K562 (cell line): Measurements from ENCODE around the gene OR13C8. TPM values are rescaled to one million over a fixed set of nuclear protein-coding genes. Genes with fewer than 3 reads are reported as not detected.

Source experiments
- ATAC-seq: fragments of 200-7000 bp; cut with Tn5 transposase; 3 replicates; pipeline ENCODE4 v1.9.1; 2020; ENCODE audit warnings: moderate library complexity
- BruUV-seq: library from RNA; stranded (reverse); fragments of 400-500 nt; replicated peaks from 2 replicates; lab custom pipeline; 2021; lab: Mats Ljungman, UMichigan
- CTCF ChIA-PET: fragments of 300-600 bp; formaldehyde crosslinking; extraction: SDS; loops from one replicate; lab custom pipeline; 2021; ENCODE audit warnings: low intra/inter-chr PET ratio; lab: Yijun Ruan, JAX
- POLR2A ChIA-PET: fragments of 300-600, 350-650 bp; sonication (Branson Sonifier 250); formaldehyde crosslinking; extraction: SDS; loops from one replicate; lab custom pipeline; 2021; ENCODE audit warnings: antibody characterized with exemption, inconsistent platforms; lab: Yijun Ruan, JAX
- DNase-seq, 4 experiments: peaks; one replicate each; pipeline versions ENCODE4 v3.0.0 to v3.0.0-alpha.2; 2011 to 2018; ENCODE audit warnings: low spot score in 3 of 4, mixed read lengths in 3 of 4; ENCODE audit errors: extremely low read depth in 1 of 4
- FAIRE-seq: peaks from 2 replicates; lab custom pipeline; 2011; peaks lifted over from hg19 to GRCh38; lab: Jason Lieb, UNC
- H2AFZ ChIP-seq: 2 replicates; pipeline ENCODE4 v1.6.0; 2011; ENCODE audit warnings: low read depth, low read length, control low read depth, inconsistent platforms
- H3K27ac ChIP-seq: fragments of 200-600 bp; 3 replicates; pipeline ENCODE4 v1.8.0; 2011; ENCODE audit warnings: low read depth, mild to moderate bottlenecking, control low read depth, inconsistent platforms, low read length, moderate library complexity, mixed read lengths; ENCODE audit errors: extremely low read depth
- H3K27me3 ChIP-seq, 2 experiments: fragments of 300-600 bp in 1 of 2; 2 replicates in 1 of 2; 3 replicates in 1 of 2; pipeline versions ENCODE4 v1.6.0 to v1.8.0; 2011; ENCODE audit warnings: inconsistent platforms in 2 of 2, low read length in 2 of 2, mild to moderate bottlenecking in 1 of 2, mixed read lengths in 1 of 2, moderate library complexity in 1 of 2; ENCODE audit not compliant: control insufficient read depth in 2 of 2, insufficient read depth in 2 of 2
- H3K36me3 ChIP-seq: fragments of 300-600 bp; 3 replicates; pipeline ENCODE4 v1.8.0; 2011; ENCODE audit warnings: mild to moderate bottlenecking, low read length, inconsistent platforms; ENCODE audit not compliant: control insufficient read depth, insufficient read depth
- H3K4me1 ChIP-seq, 2 experiments: fragments of 200-600 bp in 1 of 2; replicated peaks in 1 of 2; 2 replicates in 1 of 2; 3 replicates in 1 of 2; pipeline versions ENCODE4 v1.5.1 to v1.8.0; 2011; ENCODE audit warnings: inconsistent platforms in 2 of 2, low read length in 2 of 2, mild to moderate bottlenecking in 1 of 2, mixed read lengths in 1 of 2, moderate library complexity in 1 of 2; ENCODE audit not compliant: control insufficient read depth in 2 of 2, insufficient read depth in 2 of 2
- H3K4me2 ChIP-seq: 2 replicates; pipeline ENCODE4 v1.6.1; 2011; ENCODE audit warnings: low read length, control low read depth, inconsistent platforms, mixed read lengths; ENCODE audit not compliant: insufficient read depth
- H3K4me3 ChIP-seq: fragments of 200-600 bp; sonication (generic), shearing (Covaris generic); 2 replicates; pipeline ENCODE4 v1.5.1; 2016; ENCODE audit warnings: control low read depth, inconsistent platforms
- H3K79me2 ChIP-seq: fragments of 200-600 bp; 3 replicates; pipeline ENCODE4 v1.8.0; 2011; ENCODE audit warnings: low read length, inconsistent platforms; ENCODE audit not compliant: control insufficient read depth, insufficient read depth
- H3K9ac ChIP-seq, 2 experiments: 2 replicates each; pipeline versions ENCODE4 v1.6.0 to v1.6.1; 2011; ENCODE audit warnings: low read depth in 2 of 2, low read length in 2 of 2, control low read depth in 1 of 2, inconsistent platforms in 1 of 2, mild to moderate bottlenecking in 1 of 2, mixed read lengths in 1 of 2; ENCODE audit not compliant: insufficient read depth in 1 of 2
- H3K9me1 ChIP-seq: one replicate; pipeline ENCODE4 v1.6.0; 2011; ENCODE audit warnings: inconsistent platforms, mild to moderate bottlenecking, low read length, moderate library complexity; ENCODE audit not compliant: control insufficient read depth, insufficient read depth
- H3K9me3 ChIP-seq: replicated peaks from 2 replicates; pipeline ENCODE4 v1.5.1; 2011; ENCODE audit warnings: low read depth, low read length, inconsistent platforms; ENCODE audit not compliant: control insufficient read depth, insufficient read depth
- H4K20me1 ChIP-seq: replicated peaks from 2 replicates; pipeline ENCODE4 v1.6.1; 2011; ENCODE audit warnings: low read length, inconsistent platforms, mixed read lengths; ENCODE audit not compliant: control insufficient read depth, insufficient read depth
- BCL6 ChIP-seq: fragments of 250-450 bp; sonication (Bioruptor Pico); IDR thresholded peaks from 2 replicates; pipeline ENCODE4 v1.4.0; 2020
- FOXO4 ChIP-seq: fragments of 450-650 bp; formaldehyde crosslinking; IDR thresholded peaks from 2 replicates; pipeline ENCODE4 v1.4.0; 2020; ENCODE audit warnings: mild to moderate bottlenecking, moderate library complexity
- NCOA1 ChIP-seq: fragments of 450-650 bp; IDR thresholded peaks from 2 replicates; pipeline ENCODE4 v1.6.1; 2016; ENCODE audit warnings: low read depth
- NR2F6 ChIP-seq: fragments of 450-650 bp; formaldehyde crosslinking; IDR thresholded peaks from 2 replicates; pipeline ENCODE4 v1.4.0; 2020; ENCODE audit warnings: mild to moderate bottlenecking
- PHTF2 ChIP-seq: fragments of 250-450 bp; sonication (Bioruptor Pico); IDR thresholded peaks from 2 replicates; pipeline ENCODE4 v1.5.0; 2021; ENCODE audit warnings: mild to moderate bottlenecking
- SMARCA5 ChIP-seq: fragments of 450-650 bp; IDR thresholded peaks from 2 replicates; pipeline ENCODE4 v1.6.1; 2016
- SMARCC2 ChIP-seq: fragments of 450-650 bp; IDR thresholded peaks from 2 replicates; pipeline ENCODE4 v1.6.1; 2017; ENCODE audit warnings: antibody characterized with exemption, moderate library complexity, mild to moderate bottlenecking, low read depth
- TRIM24 ChIP-seq, 2 experiments: fragments of 450-650 bp; IDR thresholded peaks; 2 replicates each; pipeline ENCODE4 v1.6.1; 2016
- TRIM28 ChIP-seq: fragments of 450-650 bp; IDR thresholded peaks from 2 replicates; pipeline ENCODE4 v1.6.1; 2017
- ZNF239 ChIP-seq: fragments of 250-450 bp; sonication (Bioruptor Pico); IDR thresholded peaks from 2 replicates; pipeline ENCODE4 v1.4.0; 2020; ENCODE audit warnings: mild to moderate bottlenecking
- ZNF431 ChIP-seq: sonication (generic); formaldehyde crosslinking; IDR thresholded peaks from 2 replicates; pipeline ENCODE4 v1.8.0; 2022; ENCODE audit warnings: mild to moderate bottlenecking, missing genetic modification reagents
- whole genome bisulfite sequencing: fragments of 100-300 bp; shearing (Covaris generic); methylation state at CpG from one replicate; pipeline ENCODE4 v1.1.6; 2016; ENCODE audit warnings: low coverage, mixed read lengths; ENCODE audit not compliant: insufficient coverage; ENCODE audit errors: missing lambda C conversion rate; 5-methylcytosine and 5-hydroxymethylcytosine counted together
- in situ Hi-C: fragments of 300-500 bp; cut with MboI; formaldehyde crosslinking; loops from 4 replicates; pipeline ENCODE4 v1.15.0; 2018; ENCODE audit warnings: inconsistent platforms, mixed read lengths
- intact Hi-C: fragments of 100-400 bp; cut with micrococcal nuclease; formaldehyde crosslinking; loops from 2 replicates; pipeline ENCODE4 v1.14.2; 2022
- polyA plus RNA-seq, 8 experiments: library from polyadenylated mRNA; depleted of rRNA in 4 of 8; stranded (reverse) in 5 of 8; unstranded in 3 of 8; fragments of >200 nt; fragmentation: Nextera tagmentation in 2 of 8; fragmentation: Illumina TruSeq in 1 of 8; extraction: Ambion mirVana in 2 of 8; extraction: Trizol in 1 of 8; gene quantifications; 2 replicates each; pipeline versions ENCODE4 v1.2.1 to v1.2.3, GENCODE V29; 2011 to 2014; ENCODE audit warnings: inconsistent platforms in 1 of 8, missing spikeins in 1 of 8
- total RNA-seq, 7 experiments: library from RNA; depleted of rRNA in 6 of 7; stranded (reverse); fragments of >200 nt in 6 of 7; fragmentation: Illumina TruSeq in 2 of 7; extraction: Trizol in 2 of 7; gene quantifications; 2 replicates each; pipeline versions ENCODE4 v1.2.1 to v1.2.3, GENCODE V29; 2011 to 2021; ENCODE audit warnings: low replicate concordance in 1 of 7
- TF ChIP-seq, protein P1 (sequence below): fragments of 450-650 bp; IDR thresholded peaks from 2 replicates; pipeline ENCODE4 v1.6.1; 2016; ENCODE audit warnings: antibody characterized with exemption
- TF ChIP-seq, protein P2 (sequence below): fragments of 200-800 bp; sonication (Bioruptor generic); IDR thresholded peaks from 2 replicates; pipeline ENCODE4 v1.6.1; 2017; ENCODE audit warnings: missing genetic modification characterization, missing compliant biosample characterization

The OR13C8 gene
- total and polyA plus RNA-seq, 9 of the 15 experiments (the other 6 are each of a cell fraction or from before 2014, with no cell fraction given): not detected

- no peak overlapping the region for H3K4me2 ChIP-seq
- H2AFZ ChIP-seq: no peak overlapping the region
- no peaks in the 10 kb centered on the region for H3K36me3 ChIP-seq
- FAIRE-seq (no peak), ATAC-seq (no peak), DNase-seq (no peak)
- no peak overlapping the region for H3K27ac ChIP-seq
- H3K79me2 ChIP-seq: no peaks in the 10 kb centered on the region
- TF ChIP-seq BCL6 (no peak), TRIM28 (no peak), NR2F6 (CRISPR knock-in tag) (no peak), SMARCA5 (no peak), ZNF431 (CRISPR knock-in tag) (no peak), TRIM24 (IDR thresholded peaks at IDR 0.05) (no peak), ZNF239 (CRISPR knock-in tag) (no peak), PHTF2 (CRISPR knock-in tag) (no peak)
- no peak overlapping the region for H3K4me3 ChIP-seq
- WGBS: 0% methylated on average over 1 of the region's 1 CpG
- intact Hi-C loops: no loop called here
- no peak overlapping the region for H3K9ac ChIP-seq
- H3K9me3 ChIP-seq: no peaks in the 10 kb centered on the region; the same call in 1 of the 2 replicates
- no peaks in the 10 kb centered on the region for H3K27me3 ChIP-seq
- in situ Hi-C loops: no loop called here
- no peaks in the 10 kb centered on the region for H3K9me1 ChIP-seq
- ChIA-PET POLR2A (no interaction called here), CTCF (no interaction called here)
- no TSS peak for BruUV-seq
- no peaks in the 10 kb centered on the region for H3K4me1 ChIP-seq
- no peaks in the 10 kb centered on the region for H4K20me1 ChIP-seq
These were observed 15.7 kb upstream of the OR13C8 start for GRCh38 chr9:104553261-104553660.

DNA sequence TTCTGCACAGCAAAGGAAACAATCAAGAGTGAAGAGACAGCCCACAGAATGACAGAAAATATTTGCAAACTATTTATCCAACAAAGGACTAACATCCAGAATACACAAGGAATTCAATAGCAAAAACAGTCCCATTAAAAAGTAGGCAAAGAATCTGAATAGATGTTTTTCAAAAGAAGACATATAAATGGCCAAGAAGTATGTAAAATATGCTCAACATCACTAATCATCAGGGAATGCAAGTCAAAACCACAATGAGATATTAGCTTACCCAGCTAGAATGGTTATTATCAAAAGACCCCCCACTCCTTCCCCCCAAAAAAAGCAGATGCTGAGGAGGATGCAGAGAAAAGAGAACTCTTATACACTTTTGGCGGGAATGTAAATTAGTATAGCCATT lies 13.4 kb upstream of the OR13C8 start:
- BruUV-seq: no TSS peak
- no peaks in the 10 kb centered on the region for H3K36me3 ChIP-seq
- H3K27me3 ChIP-seq: no peaks in the 10 kb centered on the region
- ChIA-PET POLR2A (no interaction called here), CTCF (no interaction called here)
- H3K4me1 ChIP-seq: no peaks in the 10 kb centered on the region
- no peak overlapping the region for H3K9ac ChIP-seq
- ATAC-seq (no peak), DNase-seq (no peak), FAIRE-seq (no peak)
- no peak overlapping the region for H2AFZ ChIP-seq
- intact Hi-C loops: no loop called here
- no peaks in the 10 kb centered on the region for H4K20me1 ChIP-seq
- H3K4me2 ChIP-seq: no peak overlapping the region
- no peak overlapping the region for H3K27ac ChIP-seq
- H3K4me3 ChIP-seq: no peak overlapping the region
- in situ Hi-C loops: no loop called here
- H3K9me3 ChIP-seq: no peaks in the 10 kb centered on the region; the same call in 1 of the 2 replicates
- H3K9me1 ChIP-seq: no peaks in the 10 kb centered on the region
- H3K79me2 ChIP-seq: no peaks in the 10 kb centered on the region
- 0% methylated on average over 1 of the region's 1 CpG for WGBS
- TF ChIP-seq SMARCC2: no peak
- TF ChIP-seq, protein P1, sequence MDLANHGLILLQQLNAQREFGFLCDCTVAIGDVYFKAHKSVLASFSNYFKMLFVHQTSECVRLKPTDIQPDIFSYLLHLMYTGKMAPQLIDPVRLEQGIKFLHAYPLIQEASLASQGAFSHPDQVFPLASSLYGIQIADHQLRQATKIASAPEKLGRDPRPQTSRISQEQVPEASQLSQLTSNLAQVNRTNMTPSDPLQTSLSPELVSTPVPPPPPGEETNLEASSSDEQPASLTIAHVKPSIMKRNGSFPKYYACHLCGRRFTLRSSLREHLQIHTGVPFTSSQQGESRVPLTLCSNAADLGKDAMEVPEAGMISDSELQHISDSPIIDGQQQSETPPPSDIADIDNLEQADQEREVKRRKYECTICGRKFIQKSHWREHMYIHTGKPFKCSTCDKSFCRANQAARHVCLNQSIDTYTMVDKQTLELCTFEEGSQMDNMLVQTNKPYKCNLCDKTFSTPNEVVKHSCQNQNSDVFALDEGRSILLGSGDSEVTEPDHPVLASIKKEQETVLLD: no peak
- TF ChIP-seq, protein P2, sequence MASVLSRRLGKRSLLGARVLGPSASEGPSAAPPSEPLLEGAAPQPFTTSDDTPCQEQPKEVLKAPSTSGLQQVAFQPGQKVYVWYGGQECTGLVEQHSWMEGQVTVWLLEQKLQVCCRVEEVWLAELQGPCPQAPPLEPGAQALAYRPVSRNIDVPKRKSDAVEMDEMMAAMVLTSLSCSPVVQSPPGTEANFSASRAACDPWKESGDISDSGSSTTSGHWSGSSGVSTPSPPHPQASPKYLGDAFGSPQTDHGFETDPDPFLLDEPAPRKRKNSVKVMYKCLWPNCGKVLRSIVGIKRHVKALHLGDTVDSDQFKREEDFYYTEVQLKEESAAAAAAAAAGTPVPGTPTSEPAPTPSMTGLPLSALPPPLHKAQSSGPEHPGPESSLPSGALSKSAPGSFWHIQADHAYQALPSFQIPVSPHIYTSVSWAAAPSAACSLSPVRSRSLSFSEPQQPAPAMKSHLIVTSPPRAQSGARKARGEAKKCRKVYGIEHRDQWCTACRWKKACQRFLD: no peak
- TF ChIP-seq NCOA1: no peak
- no peak for TF ChIP-seq FOXO4 (CRISPR knock-in tag)
